ENCODE results near the gene CXCL8.

CXCL8 gene

DNA sequence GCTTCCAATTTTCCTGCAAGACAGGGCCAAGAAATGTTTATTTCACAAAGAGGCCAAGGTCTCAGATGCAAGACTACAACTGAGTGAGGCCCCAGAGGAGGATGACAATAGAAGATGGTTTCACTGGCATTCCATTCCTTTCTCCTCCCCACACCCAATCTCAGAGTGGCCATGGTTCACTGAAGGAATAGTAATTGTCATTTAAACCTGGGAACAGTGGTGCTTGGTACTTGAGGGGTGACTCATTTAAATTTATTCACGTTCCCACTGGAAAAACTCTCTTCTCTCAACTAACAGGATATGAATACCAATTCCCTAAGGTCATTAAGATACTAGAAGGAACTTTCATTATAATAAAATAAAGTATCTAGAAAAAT, 35.3 kb upstream of the CXCL8 start:
- Histone ChIP-seq H3K9ac (ENCODE audit: low read depth, low read length) (peak overlapping the region; percentile 13; the same call in 1 of the 2 replicates), H3K9me3 (ENCODE audit: insufficient read depth, low read depth, low read length) (no peaks in the 10 kb centered on the region), H3K4me3 (ENCODE audit: low read length) (no peak overlapping the region), H3K27ac (ENCODE audit: low read depth, low read length) (peak overlapping the region; percentile 89; the same call in 1 of the 2 replicates), H3K36me3 (ENCODE audit: insufficient read depth, low read length) (no peaks in the 10 kb centered on the region), H3K27me3 (ENCODE audit: insufficient read depth, low read length) (no peaks in the 10 kb centered on the region), H3K4me1 (ENCODE audit: insufficient read depth, low read length) (peaks cover 27% of the 10 kb centered on the region)
- no CpG with 5 or more reads among the region's 1 CpG for WGBS

DNA sequence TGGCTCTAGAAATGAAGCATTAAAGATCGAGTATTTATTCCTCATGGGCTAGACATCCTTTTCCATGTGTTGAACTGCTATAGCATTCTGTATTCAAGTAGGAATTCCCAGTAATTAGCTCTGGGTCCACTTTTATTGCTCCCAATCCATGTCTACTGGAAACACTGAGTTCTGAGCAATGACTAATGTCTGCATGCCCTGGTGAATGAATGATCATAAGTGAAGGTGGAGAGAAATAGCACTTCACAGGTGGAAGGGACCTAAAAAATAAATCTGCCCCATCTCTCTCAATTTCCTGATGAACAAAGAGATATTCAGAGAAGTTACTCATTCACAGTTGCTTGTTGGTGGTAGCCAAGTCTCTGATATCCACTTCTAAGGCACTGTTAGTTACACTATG, 34.6 kb upstream of the CXCL8 start:
- H3K9me3 ChIP-seq (ENCODE audit: insufficient read depth, low read depth, low read length) = no peaks in the 10 kb centered on the region
- no peak overlapping the region for H3K4me3 ChIP-seq (ENCODE audit: low read length)
- H3K36me3 ChIP-seq (ENCODE audit: insufficient read depth, low read length) = no peaks in the 10 kb centered on the region
- H3K9ac ChIP-seq (ENCODE audit: low read depth, low read length) = no peak overlapping the region
- WGBS = 91% methylated on average over 1 of the region's 1 CpG
- H3K27me3 ChIP-seq (ENCODE audit: insufficient read depth, low read length) = no peaks in the 10 kb centered on the region
- H3K4me1 ChIP-seq (ENCODE audit: insufficient read depth, low read length) = peaks cover 27% of the 10 kb centered on the region
- peak overlapping the region; percentile 82; the same call in 1 of the 2 replicates for H3K27ac ChIP-seq (ENCODE audit: low read depth, low read length)

DNA sequence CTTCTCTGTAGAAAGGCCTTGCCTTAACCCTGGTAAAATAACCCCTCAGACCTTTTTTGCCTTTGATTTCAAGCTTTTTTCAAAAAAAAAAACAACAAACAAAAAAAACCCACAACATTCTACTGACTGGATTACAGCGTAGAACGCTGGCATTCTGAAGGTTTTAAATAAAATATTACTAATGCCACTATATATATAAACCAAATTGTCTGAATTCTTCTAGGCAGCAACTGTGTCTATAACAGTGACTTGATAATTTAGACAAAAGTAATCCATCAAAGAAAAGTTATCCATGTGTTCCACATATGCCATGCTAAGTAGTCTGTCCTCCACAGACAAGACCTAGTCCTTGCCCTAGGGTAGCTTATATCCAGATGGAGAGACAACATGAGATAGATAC, 33.6 kb upstream of the CXCL8 start:
- no peaks in the 10 kb centered on the region for H3K9me3 ChIP-seq (ENCODE audit: insufficient read depth, low read depth, low read length)
- H3K9ac ChIP-seq (ENCODE audit: low read depth, low read length) = no peak overlapping the region
- H3K27me3 ChIP-seq (ENCODE audit: insufficient read depth, low read length) = no peaks in the 10 kb centered on the region
- H3K4me1 ChIP-seq (ENCODE audit: insufficient read depth, low read length) = peaks cover 27% of the 10 kb centered on the region
- no peaks in the 10 kb centered on the region for H3K36me3 ChIP-seq (ENCODE audit: insufficient read depth, low read length)
- WGBS = no CpG with 5 or more reads among the region's 2 CpGs
- no peak overlapping the region for H3K4me3 ChIP-seq (ENCODE audit: low read length)
- H3K27ac ChIP-seq (ENCODE audit: low read depth, low read length) = no peak overlapping the region

DNA sequence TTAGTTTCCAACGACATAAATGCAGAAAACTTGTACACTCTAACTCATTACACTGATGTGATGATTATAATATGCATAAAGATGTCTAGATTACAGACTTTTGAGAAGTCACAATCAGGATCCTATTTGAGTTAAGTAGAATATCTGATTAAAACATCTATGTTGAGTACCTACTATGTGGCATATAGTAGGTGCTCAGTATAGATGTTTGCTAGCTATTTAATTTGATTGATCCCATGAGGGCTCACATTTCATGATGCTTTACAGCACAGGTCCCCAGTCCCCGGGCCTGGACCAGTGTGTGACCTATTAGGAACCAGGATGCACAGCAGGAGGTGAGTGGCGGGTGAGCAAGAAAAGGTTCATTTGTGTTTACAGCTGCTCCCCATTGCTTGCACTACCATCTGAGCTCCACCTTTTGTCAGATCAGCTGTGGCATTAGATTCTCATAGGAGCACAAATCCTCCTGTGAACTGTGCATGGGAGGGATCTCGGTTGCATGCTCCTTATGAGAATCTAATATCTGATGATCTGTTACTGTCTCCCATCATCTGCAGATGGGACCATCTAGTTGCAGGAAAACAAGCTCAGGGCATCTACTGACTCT, 33.0 kb upstream of the CXCL8 start:
- 94% methylated on average over 3 of the region's 4 CpGs for WGBS
- Histone ChIP-seq H3K4me3 (ENCODE audit: low read length) (no peak overlapping the region), H3K4me1 (ENCODE audit: insufficient read depth, low read length) (peaks cover 27% of the 10 kb centered on the region), H3K9ac (ENCODE audit: low read depth, low read length) (no peak overlapping the region), H3K27me3 (ENCODE audit: insufficient read depth, low read length) (no peaks in the 10 kb centered on the region), H3K9me3 (ENCODE audit: insufficient read depth, low read depth, low read length) (no peaks in the 10 kb centered on the region), H3K27ac (ENCODE audit: low read depth, low read length) (no peak overlapping the region), H3K36me3 (ENCODE audit: insufficient read depth, low read length) (no peaks in the 10 kb centered on the region)

DNA sequence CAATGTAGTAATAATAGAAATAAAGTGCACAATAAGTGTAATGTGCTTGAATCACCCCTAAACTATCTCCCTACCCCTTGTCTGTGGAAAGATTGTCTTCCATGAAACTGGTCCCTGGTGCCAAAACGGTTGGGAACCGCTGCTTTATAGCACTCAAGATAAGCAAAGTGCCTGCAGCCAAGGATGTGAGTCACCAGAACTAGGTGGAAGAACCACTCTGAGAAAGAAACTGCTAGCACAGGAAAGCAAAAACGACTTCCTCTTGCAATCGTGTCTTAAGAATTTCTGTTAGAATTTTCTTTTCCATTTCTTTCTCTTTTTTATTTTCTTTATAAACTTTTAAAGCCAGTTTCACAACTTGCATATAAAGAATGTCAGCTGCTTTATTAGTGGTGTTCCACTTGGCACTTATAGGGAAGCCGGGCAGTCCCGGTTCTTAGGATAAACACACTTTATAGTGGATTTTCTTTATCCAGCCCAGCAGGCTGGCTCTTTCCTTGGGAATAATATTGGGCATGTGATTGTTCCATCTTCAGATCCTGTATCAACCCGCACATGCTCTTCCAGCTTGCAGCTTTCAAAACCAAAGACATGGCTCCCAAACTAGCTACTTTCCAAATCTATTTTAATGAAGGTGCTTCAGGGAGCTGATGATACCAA, 32.3 kb upstream of the CXCL8 start:
- no peak overlapping the region for H3K9ac ChIP-seq (ENCODE audit: low read depth, low read length)
- no peaks in the 10 kb centered on the region for H3K9me3 ChIP-seq (ENCODE audit: insufficient read depth, low read depth, low read length)
- no peaks in the 10 kb centered on the region for H3K36me3 ChIP-seq (ENCODE audit: insufficient read depth, low read length)
- no peaks in the 10 kb centered on the region for H3K27me3 ChIP-seq (ENCODE audit: insufficient read depth, low read length)
- 68% methylated on average over 7 of the region's 7 CpGs for WGBS
- H3K4me1 ChIP-seq (ENCODE audit: insufficient read depth, low read length) = peaks cover 27% of the 10 kb centered on the region
- H3K27ac ChIP-seq (ENCODE audit: low read depth, low read length) = no peak overlapping the region
- no peak overlapping the region for H3K4me3 ChIP-seq (ENCODE audit: low read length)

DNA sequence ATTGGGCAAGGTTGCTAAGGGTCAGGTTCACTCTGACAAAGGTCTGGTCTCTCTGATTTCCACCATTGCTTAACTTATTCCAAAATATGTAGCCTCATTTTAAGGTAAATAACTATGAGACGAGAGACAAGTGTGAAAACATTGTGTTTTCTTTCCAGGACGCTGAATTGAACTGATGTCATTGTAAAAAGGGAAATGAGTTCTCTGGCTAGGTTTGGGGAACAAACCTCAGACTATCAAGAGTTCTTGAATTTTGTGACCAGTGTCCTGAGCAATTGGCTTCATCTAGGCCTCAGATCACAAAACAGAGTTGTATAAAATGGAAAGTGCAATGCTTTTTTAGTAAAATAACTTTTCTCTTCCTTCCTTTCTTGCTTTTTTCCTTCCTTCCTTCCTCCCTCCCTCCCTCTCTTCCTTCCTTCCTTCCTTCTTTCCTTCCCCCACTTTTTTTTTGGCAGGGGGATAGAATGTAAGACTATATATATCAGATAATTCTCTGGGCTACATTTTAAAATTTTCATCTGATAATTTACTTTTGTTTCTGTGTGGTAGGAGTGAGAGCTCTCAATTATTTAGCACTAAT, 30.8 kb upstream of the CXCL8 start:
- 88% methylated on average over 2 of the region's 2 CpGs for WGBS
- H3K27me3 ChIP-seq (ENCODE audit: insufficient read depth, low read length) = no peaks in the 10 kb centered on the region
- no peaks in the 10 kb centered on the region for H3K9me3 ChIP-seq (ENCODE audit: insufficient read depth, low read depth, low read length)
- H3K9ac ChIP-seq (ENCODE audit: low read depth, low read length) = no peak overlapping the region
- H3K27ac ChIP-seq (ENCODE audit: low read depth, low read length) = no peak overlapping the region
- peaks cover 19% of the 10 kb centered on the region for H3K4me1 ChIP-seq (ENCODE audit: insufficient read depth, low read length)
- no peak overlapping the region for H3K4me3 ChIP-seq (ENCODE audit: low read length)
- no peaks in the 10 kb centered on the region for H3K36me3 ChIP-seq (ENCODE audit: insufficient read depth, low read length)

DNA sequence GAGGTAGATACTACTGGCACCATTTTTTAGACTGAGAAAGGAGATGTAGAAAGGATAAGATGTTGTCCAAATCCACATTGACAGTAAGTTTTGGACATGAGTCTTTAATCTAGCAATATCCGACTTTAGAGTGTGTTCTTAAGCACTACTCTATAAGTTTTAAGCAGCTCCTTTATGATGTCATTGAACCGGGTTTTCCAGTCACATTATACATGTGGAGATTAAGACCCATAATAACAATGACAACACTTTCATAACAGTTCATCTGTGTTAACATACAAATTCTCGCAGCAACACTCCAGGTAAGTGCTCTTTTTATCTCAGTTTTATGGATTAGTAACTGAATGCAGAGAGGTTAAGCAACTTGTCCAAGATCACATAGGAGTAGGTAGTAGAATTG, 30.3 kb upstream of the CXCL8 start:
- Histone ChIP-seq H3K9me3 (ENCODE audit: insufficient read depth, low read depth, low read length) (no peaks in the 10 kb centered on the region), H3K27me3 (ENCODE audit: insufficient read depth, low read length) (no peaks in the 10 kb centered on the region), H3K9ac (ENCODE audit: low read depth, low read length) (no peak overlapping the region), H3K4me1 (ENCODE audit: insufficient read depth, low read length) (peaks cover 14% of the 10 kb centered on the region), H3K36me3 (ENCODE audit: insufficient read depth, low read length) (no peaks in the 10 kb centered on the region), H3K4me3 (ENCODE audit: low read length) (no peak overlapping the region), H3K27ac (ENCODE audit: low read depth, low read length) (no peak overlapping the region)
- WGBS = 93% methylated on average over 3 of the region's 3 CpGs

DNA sequence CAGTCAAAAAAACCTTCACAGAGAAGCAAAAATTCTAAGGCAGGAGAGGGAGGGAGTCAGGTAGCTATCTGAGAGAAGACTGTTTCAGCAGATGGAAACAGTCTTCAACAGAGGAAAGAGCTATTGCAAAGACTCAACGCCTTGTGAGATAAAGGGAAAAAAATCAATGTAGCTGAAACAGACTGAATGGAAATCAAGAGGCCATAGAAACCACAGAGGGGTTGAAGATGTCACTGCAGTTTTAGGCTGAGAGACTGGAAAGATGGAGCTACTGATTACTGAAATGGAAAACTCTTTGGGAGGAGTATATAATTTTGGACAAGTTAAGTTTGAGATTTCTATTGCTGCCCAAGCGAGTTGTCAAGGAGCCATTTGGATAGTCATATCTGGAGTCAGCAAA, 28.4 kb upstream of the CXCL8 start:
- no peaks in the 10 kb centered on the region for H3K36me3 ChIP-seq (ENCODE audit: insufficient read depth, low read length)
- WGBS = 93% methylated on average over 2 of the region's 2 CpGs
- no peaks in the 10 kb centered on the region for H3K27me3 ChIP-seq (ENCODE audit: insufficient read depth, low read length)
- no peak overlapping the region for H3K4me3 ChIP-seq (ENCODE audit: low read length)
- no peaks in the 10 kb centered on the region for H3K9me3 ChIP-seq (ENCODE audit: insufficient read depth, low read depth, low read length)
- no peak overlapping the region for H3K27ac ChIP-seq (ENCODE audit: low read depth, low read length)
- peaks cover 12% of the 10 kb centered on the region for H3K4me1 ChIP-seq (ENCODE audit: insufficient read depth, low read length)
- H3K9ac ChIP-seq (ENCODE audit: low read depth, low read length) = no peak overlapping the region

DNA sequence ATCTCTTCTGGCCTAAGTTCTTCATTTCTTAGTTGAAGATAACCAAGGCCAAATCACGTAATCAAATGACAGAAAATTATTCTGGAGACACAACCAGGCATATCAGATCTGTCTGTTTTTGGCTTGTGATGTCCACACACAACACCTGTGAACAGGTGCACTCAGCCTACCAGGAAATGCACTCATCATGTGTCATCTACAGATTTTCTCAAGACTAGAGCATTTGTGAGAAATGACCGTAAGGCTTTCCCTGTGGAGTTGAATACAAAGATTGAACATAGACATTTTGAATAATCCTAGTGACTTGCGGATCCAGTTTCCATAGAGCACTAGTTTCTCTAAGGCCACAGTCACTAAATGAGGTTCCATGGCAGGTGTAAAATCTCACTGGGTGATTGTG, 26.7 kb upstream of the CXCL8 start:
- Histone ChIP-seq H3K27ac (ENCODE audit: low read depth, low read length) (no peak overlapping the region), H3K27me3 (ENCODE audit: insufficient read depth, low read length) (no peaks in the 10 kb centered on the region), H3K4me3 (ENCODE audit: low read length) (no peak overlapping the region), H3K36me3 (ENCODE audit: insufficient read depth, low read length) (no peaks in the 10 kb centered on the region), H3K4me1 (ENCODE audit: insufficient read depth, low read length) (no peaks in the 10 kb centered on the region), H3K9ac (ENCODE audit: low read depth, low read length) (no peak overlapping the region), H3K9me3 (ENCODE audit: insufficient read depth, low read depth, low read length) (no peaks in the 10 kb centered on the region)
- WGBS = 93% methylated on average over 3 of the region's 3 CpGs

DNA sequence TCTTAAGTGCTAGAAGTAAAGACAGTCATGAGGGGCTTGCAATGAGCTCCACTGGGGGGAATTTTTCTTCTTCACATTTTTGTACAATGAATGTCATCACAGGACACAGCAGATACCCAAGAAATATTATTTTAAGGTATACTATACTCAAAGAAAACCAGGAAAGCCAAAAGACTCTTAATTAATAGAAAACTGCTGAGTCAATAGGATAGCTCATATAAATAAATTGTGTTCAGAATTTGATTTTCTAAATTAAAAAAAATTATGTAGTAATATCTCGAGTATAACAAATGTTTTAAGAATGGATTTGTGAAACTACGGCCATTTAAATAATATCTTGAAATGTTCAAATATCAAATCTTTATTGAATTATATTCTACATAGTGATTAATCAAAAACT, 25.7 kb upstream of the CXCL8 start:
- no peak overlapping the region for H3K4me3 ChIP-seq (ENCODE audit: low read length)
- H3K36me3 ChIP-seq (ENCODE audit: insufficient read depth, low read length) = no peaks in the 10 kb centered on the region
- no peaks in the 10 kb centered on the region for H3K9me3 ChIP-seq (ENCODE audit: insufficient read depth, low read depth, low read length)
- H3K27ac ChIP-seq (ENCODE audit: low read depth, low read length) = no peak overlapping the region
- no peaks in the 10 kb centered on the region for H3K27me3 ChIP-seq (ENCODE audit: insufficient read depth, low read length)
- no peak overlapping the region for H3K9ac ChIP-seq (ENCODE audit: low read depth, low read length)
- whole genome bisulfite sequencing = no CpG with 5 or more reads among the region's 2 CpGs
- H3K4me1 ChIP-seq (ENCODE audit: insufficient read depth, low read length) = no peaks in the 10 kb centered on the region

DNA sequence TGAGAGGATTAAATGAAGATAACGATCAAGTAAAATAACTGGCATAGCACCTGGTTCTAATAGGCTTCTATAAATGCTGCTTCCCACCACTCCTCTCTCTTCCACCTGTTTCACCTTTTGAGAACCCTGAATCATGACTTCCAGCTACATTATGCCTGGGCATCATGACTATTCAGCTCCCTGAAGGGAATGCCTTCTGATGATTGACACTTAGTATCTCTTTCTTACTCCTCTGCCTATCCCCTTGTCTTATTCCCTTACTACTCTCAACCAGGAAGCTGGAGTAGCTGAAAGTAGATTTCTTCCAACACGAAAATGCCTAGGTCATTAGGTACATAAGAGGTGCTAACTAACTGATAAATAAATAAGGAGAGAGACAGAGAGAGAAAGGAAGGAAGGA, 24.7 kb upstream of the CXCL8 start:
- Histone ChIP-seq H3K4me1 (ENCODE audit: insufficient read depth, low read length) (no peaks in the 10 kb centered on the region), H3K9me3 (ENCODE audit: insufficient read depth, low read depth, low read length) (no peaks in the 10 kb centered on the region), H3K27me3 (ENCODE audit: insufficient read depth, low read length) (no peaks in the 10 kb centered on the region), H3K9ac (ENCODE audit: low read depth, low read length) (no peak overlapping the region), H3K27ac (ENCODE audit: low read depth, low read length) (no peak overlapping the region), H3K36me3 (ENCODE audit: insufficient read depth, low read length) (no peaks in the 10 kb centered on the region), H3K4me3 (ENCODE audit: low read length) (no peak overlapping the region)
- 97% methylated on average over 2 of the region's 2 CpGs for WGBS

Measured in HUES64 (cell line).